ENCODE measurements around the gene EZH2.

The EZH2 gene

GRCh38 chr7:148850564-148850963 lies 33.5 kb downstream of the EZH2 start:
- Histone ChIP-seq H3K36me3 (ENCODE audit: insufficient read depth, low read length) (no peaks in the 10 kb centered on the region), H3K9ac (ENCODE audit: low read depth, low read length) (no peak overlapping the region)

GRCh38 chr7:148849393-148850098 lies 34.5 kb downstream of the EZH2 start:
- H3K9ac ChIP-seq (ENCODE audit: low read depth, low read length) = peak overlapping the region; percentile 31
- peaks cover 22% of the 10 kb centered on the region for H3K4me1 ChIP-seq (ENCODE audit: control insufficient read depth, insufficient read depth, low read length)
- H3K27me3 ChIP-seq (ENCODE audit: control insufficient read depth, insufficient read depth, low read length) = no peaks in the 10 kb centered on the region
- H3K4me2 ChIP-seq (ENCODE audit: low read length) = peak overlapping the region; percentile 34
- H3K9me3 ChIP-seq (replicated peaks; ENCODE audit: low read length) = no peaks in the 10 kb centered on the region
- no peaks in the 10 kb centered on the region for H3K36me3 ChIP-seq (ENCODE audit: insufficient read depth, low read length)
- no peak overlapping the region for H3K4me3 ChIP-seq (ENCODE audit: low read length)

More at GRCh38 chr7:148850564-148850963, 33.5 kb downstream of the EZH2 start:
- peaks cover 22% of the 10 kb centered on the region for H3K4me1 ChIP-seq (ENCODE audit: control insufficient read depth, insufficient read depth, low read length)
- H3K9me3 ChIP-seq (replicated peaks; ENCODE audit: low read length) = no peaks in the 10 kb centered on the region
- no peak overlapping the region for H3K4me2 ChIP-seq (ENCODE audit: low read length)
- no peaks in the 10 kb centered on the region for H3K27me3 ChIP-seq (ENCODE audit: control insufficient read depth, insufficient read depth, low read length)
- H3K4me3 ChIP-seq (ENCODE audit: low read length) = no peak overlapping the region

GRCh38 chr7:148847815-148848734 lies 36.0 kb downstream of the EZH2 start:
- Histone ChIP-seq H3K4me2 (ENCODE audit: low read length) (no peak overlapping the region), H3K4me1 (ENCODE audit: control insufficient read depth, insufficient read depth, low read length) (peaks cover 22% of the 10 kb centered on the region), H3K9ac (ENCODE audit: low read depth, low read length) (no peak overlapping the region), H3K27me3 (ENCODE audit: control insufficient read depth, insufficient read depth, low read length) (no peaks in the 10 kb centered on the region), H3K9me3 (replicated peaks; ENCODE audit: low read length) (no peaks in the 10 kb centered on the region), H3K4me3 (ENCODE audit: low read length) (no peak overlapping the region), H3K36me3 (ENCODE audit: insufficient read depth, low read length) (no peaks in the 10 kb centered on the region)

- Histone ChIP-seq H3K9me3 (replicated peaks; ENCODE audit: low read length) (no peaks in the 10 kb centered on the region), H3K4me2 (ENCODE audit: low read length) (no peak overlapping the region), H3K36me3 (ENCODE audit: insufficient read depth, low read length) (peaks cover 4% of the 10 kb centered on the region), H3K4me3 (ENCODE audit: low read length) (no peak overlapping the region), H3K27me3 (ENCODE audit: control insufficient read depth, insufficient read depth, low read length) (no peaks in the 10 kb centered on the region), H3K9ac (ENCODE audit: low read depth, low read length) (no peak overlapping the region), H3K4me1 (ENCODE audit: control insufficient read depth, insufficient read depth, low read length) (peaks cover 6% of the 10 kb centered on the region)
Measured at GRCh38 chr7:148838905-148839304, 45.2 kb downstream of the EZH2 start.

- peaks cover 4% of the 10 kb centered on the region for H3K36me3 ChIP-seq (ENCODE audit: insufficient read depth, low read length)
- no peaks in the 10 kb centered on the region for H3K27me3 ChIP-seq (ENCODE audit: control insufficient read depth, insufficient read depth, low read length)
- no peak overlapping the region for H3K4me2 ChIP-seq (ENCODE audit: low read length)
- H3K4me3 ChIP-seq (ENCODE audit: low read length) = no peak overlapping the region
- no peaks in the 10 kb centered on the region for H3K9me3 ChIP-seq (replicated peaks; ENCODE audit: low read length)
- peaks cover 6% of the 10 kb centered on the region for H3K4me1 ChIP-seq (ENCODE audit: control insufficient read depth, insufficient read depth, low read length)
- H3K9ac ChIP-seq (ENCODE audit: low read depth, low read length) = no peak overlapping the region
Measured at GRCh38 chr7:148835854-148836253, 48.2 kb downstream of the EZH2 start.

- Histone ChIP-seq H3K9me3 (replicated peaks; ENCODE audit: low read length) (no peaks in the 10 kb centered on the region), H3K4me1 (ENCODE audit: control insufficient read depth, insufficient read depth, low read length) (peaks cover 1% of the 10 kb centered on the region), H3K36me3 (ENCODE audit: insufficient read depth, low read length) (peaks cover 4% of the 10 kb centered on the region), H3K4me3 (ENCODE audit: low read length) (no peak overlapping the region), H3K9ac (ENCODE audit: low read depth, low read length) (no peak overlapping the region), H3K4me2 (ENCODE audit: low read length) (no peak overlapping the region), H3K27me3 (ENCODE audit: control insufficient read depth, insufficient read depth, low read length) (no peaks in the 10 kb centered on the region)
Measured at GRCh38 chr7:148834605-148835004, 49.5 kb downstream of the EZH2 start.

- Histone ChIP-seq H3K27me3 (ENCODE audit: control insufficient read depth, insufficient read depth, low read length) (no peaks in the 10 kb centered on the region), H3K4me3 (ENCODE audit: low read length) (no peak overlapping the region), H3K36me3 (ENCODE audit: insufficient read depth, low read length) (peaks cover 4% of the 10 kb centered on the region), H3K9ac (ENCODE audit: low read depth, low read length) (no peak overlapping the region), H3K9me3 (replicated peaks; ENCODE audit: low read length) (no peaks in the 10 kb centered on the region), H3K4me1 (ENCODE audit: control insufficient read depth, insufficient read depth, low read length) (no peaks in the 10 kb centered on the region), H3K4me2 (ENCODE audit: low read length) (no peak overlapping the region)
Measured at GRCh38 chr7:148831782-148832181, 52.3 kb downstream of the EZH2 start.

GRCh38 chr7:148830897-148831692 lies 53.0 kb downstream of the EZH2 start:
- no peak overlapping the region for H3K4me2 ChIP-seq (ENCODE audit: low read length)
- peaks cover 4% of the 10 kb centered on the region for H3K36me3 ChIP-seq (ENCODE audit: insufficient read depth, low read length)
- H3K9ac ChIP-seq (ENCODE audit: low read depth, low read length) = no peak overlapping the region
- H3K4me1 ChIP-seq (ENCODE audit: control insufficient read depth, insufficient read depth, low read length) = no peaks in the 10 kb centered on the region
- no peaks in the 10 kb centered on the region for H3K9me3 ChIP-seq (replicated peaks; ENCODE audit: low read length)
- no peak overlapping the region for H3K4me3 ChIP-seq (ENCODE audit: low read length)
- no peaks in the 10 kb centered on the region for H3K27me3 ChIP-seq (ENCODE audit: control insufficient read depth, insufficient read depth, low read length)

GRCh38 chr7:148828965-148829364 lies 55.1 kb downstream of the EZH2 start:
- no peaks in the 10 kb centered on the region for H3K27me3 ChIP-seq (ENCODE audit: control insufficient read depth, insufficient read depth, low read length)
- H3K4me1 ChIP-seq (ENCODE audit: control insufficient read depth, insufficient read depth, low read length) = no peaks in the 10 kb centered on the region
- no peak overlapping the region for H3K4me2 ChIP-seq (ENCODE audit: low read length)
- no peak overlapping the region for H3K9ac ChIP-seq (ENCODE audit: low read depth, low read length)
- H3K4me3 ChIP-seq (ENCODE audit: low read length) = no peak overlapping the region
- peaks cover 6% of the 10 kb centered on the region for H3K36me3 ChIP-seq (ENCODE audit: insufficient read depth, low read length)
- H3K9me3 ChIP-seq (replicated peaks; ENCODE audit: low read length) = no peaks in the 10 kb centered on the region

GRCh38 chr7:148825338-148825737 lies 58.8 kb downstream of the EZH2 start:
- Histone ChIP-seq H3K4me2 (ENCODE audit: low read length) (no peak overlapping the region), H3K9ac (ENCODE audit: low read depth, low read length) (no peak overlapping the region), H3K4me1 (ENCODE audit: control insufficient read depth, insufficient read depth, low read length) (peaks cover 8% of the 10 kb centered on the region), H3K9me3 (replicated peaks; ENCODE audit: low read length) (no peaks in the 10 kb centered on the region), H3K36me3 (ENCODE audit: insufficient read depth, low read length) (peaks cover 6% of the 10 kb centered on the region), H3K4me3 (ENCODE audit: low read length) (no peak overlapping the region), H3K27me3 (ENCODE audit: control insufficient read depth, insufficient read depth, low read length) (no peaks in the 10 kb centered on the region)

GRCh38 chr7:148824864-148825263 lies 59.2 kb downstream of the EZH2 start:
- Histone ChIP-seq H3K9me3 (replicated peaks; ENCODE audit: low read length) (no peaks in the 10 kb centered on the region), H3K4me3 (ENCODE audit: low read length) (no peak overlapping the region), H3K9ac (ENCODE audit: low read depth, low read length) (no peak overlapping the region), H3K36me3 (ENCODE audit: insufficient read depth, low read length) (peaks cover 6% of the 10 kb centered on the region), H3K4me2 (ENCODE audit: low read length) (no peak overlapping the region), H3K27me3 (ENCODE audit: control insufficient read depth, insufficient read depth, low read length) (no peaks in the 10 kb centered on the region), H3K4me1 (ENCODE audit: control insufficient read depth, insufficient read depth, low read length) (peaks cover 13% of the 10 kb centered on the region)
